Lower lobe of right lung (tissue), 2 donors: ENCODE data around the gene ANO4. TPM values are rescaled to one million over a fixed set of nuclear protein-coding genes. Genes with fewer than 3 reads are reported as not detected.

ENCODE experiments used
- ATAC-seq, 2 donors: fragments of 200-7000 bp; cut with Tn5 transposase; one replicate each; pipeline ENCODE4 v1.9.1; 2020 to 2022; ENCODE audit warnings: mild to moderate bottlenecking in 2 of 2, moderate library complexity in 2 of 2
- DNase-seq: peaks from one replicate; pipeline ENCODE4 v3.0.0-alpha.2; 2020
- H3K27ac ChIP-seq: fragments of 200-600 bp; one replicate; pipeline ENCODE4 v1.8.0; 2022
- H3K27me3 ChIP-seq: fragments of 200-600 bp; one replicate; pipeline ENCODE4 v1.8.0; 2022; ENCODE audit warnings: low read depth
- H3K36me3 ChIP-seq: fragments of 200-600 bp; one replicate; pipeline ENCODE4 v1.8.0; 2022; ENCODE audit warnings: mild to moderate bottlenecking
- H3K4me1 ChIP-seq: fragments of 200-600 bp; one replicate; pipeline ENCODE4 v1.8.0; 2022
- H3K4me3 ChIP-seq: fragments of 200-600 bp; one replicate; pipeline ENCODE4 v1.8.0; 2022; ENCODE audit warnings: mild to moderate bottlenecking
- H3K9me3 ChIP-seq: fragments of 200-600 bp; one replicate; pipeline ENCODE4 v1.8.0; 2022
- intact Hi-C: fragments of 100-400 bp; cut with DNase I; formaldehyde crosslinking; loops from one replicate; pipeline ENCODE4 v1.11.0; 2022
- total RNA-seq: library from RNA; stranded (reverse); fragmentation: NEBNext Ultra II Directional; extraction: Animal tissue kit (Norgen Biotek cat#: 25700); gene quantifications from one replicate; pipeline ENCODE4 v1.2.1, GENCODE V29; 2021
- TF ChIP-seq, protein P1 (sequence below): fragments of 200-600 bp; IDR thresholded peaks from one replicate; pipeline ENCODE4 v1.8.0; 2022; ENCODE audit warnings: antibody characterized with exemption, mild to moderate bottlenecking
- donor health status: DM: no; HTN: yes; CAD: no; lungs with severe emphysema.

ANO4 gene
- total RNA-seq, 1 donor from 2014 or later = 0.74 TPM

DNA sequence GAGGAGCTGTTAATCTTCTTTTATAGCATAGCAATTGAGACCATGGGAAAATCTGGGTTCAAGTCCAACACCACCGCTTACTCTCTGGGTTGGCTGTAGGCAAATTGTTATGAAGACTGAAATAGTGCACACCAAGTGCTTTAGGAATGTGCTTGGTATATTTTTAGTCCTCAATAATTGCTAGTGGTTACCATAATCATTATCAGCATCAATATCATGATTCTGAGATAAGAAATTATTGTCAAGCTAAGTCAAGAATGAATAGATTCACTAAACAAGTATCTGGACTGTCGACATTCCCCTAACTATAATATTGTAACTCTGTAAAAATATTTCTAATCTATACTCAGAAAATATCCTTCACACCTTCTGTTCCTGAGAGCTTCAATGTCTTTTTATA lies 48.5 kb downstream of the ANO4 start:
- H3K36me3 ChIP-seq = no peaks in the 10 kb centered on the region
- H3K27ac ChIP-seq = no peak overlapping the region
- no peak overlapping the region for H3K4me3 ChIP-seq
- no peak for DNase-seq
- TF ChIP-seq, protein P1, sequence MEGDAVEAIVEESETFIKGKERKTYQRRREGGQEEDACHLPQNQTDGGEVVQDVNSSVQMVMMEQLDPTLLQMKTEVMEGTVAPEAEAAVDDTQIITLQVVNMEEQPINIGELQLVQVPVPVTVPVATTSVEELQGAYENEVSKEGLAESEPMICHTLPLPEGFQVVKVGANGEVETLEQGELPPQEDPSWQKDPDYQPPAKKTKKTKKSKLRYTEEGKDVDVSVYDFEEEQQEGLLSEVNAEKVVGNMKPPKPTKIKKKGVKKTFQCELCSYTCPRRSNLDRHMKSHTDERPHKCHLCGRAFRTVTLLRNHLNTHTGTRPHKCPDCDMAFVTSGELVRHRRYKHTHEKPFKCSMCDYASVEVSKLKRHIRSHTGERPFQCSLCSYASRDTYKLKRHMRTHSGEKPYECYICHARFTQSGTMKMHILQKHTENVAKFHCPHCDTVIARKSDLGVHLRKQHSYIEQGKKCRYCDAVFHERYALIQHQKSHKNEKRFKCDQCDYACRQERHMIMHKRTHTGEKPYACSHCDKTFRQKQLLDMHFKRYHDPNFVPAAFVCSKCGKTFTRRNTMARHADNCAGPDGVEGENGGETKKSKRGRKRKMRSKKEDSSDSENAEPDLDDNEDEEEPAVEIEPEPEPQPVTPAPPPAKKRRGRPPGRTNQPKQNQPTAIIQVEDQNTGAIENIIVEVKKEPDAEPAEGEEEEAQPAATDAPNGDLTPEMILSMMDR = no peak
- H3K4me1 ChIP-seq = no peaks in the 10 kb centered on the region
- intact Hi-C loops = no loop called here
- no peak for ATAC-seq
- no peaks in the 10 kb centered on the region for H3K9me3 ChIP-seq
- no peaks in the 10 kb centered on the region for H3K27me3 ChIP-seq

DNA sequence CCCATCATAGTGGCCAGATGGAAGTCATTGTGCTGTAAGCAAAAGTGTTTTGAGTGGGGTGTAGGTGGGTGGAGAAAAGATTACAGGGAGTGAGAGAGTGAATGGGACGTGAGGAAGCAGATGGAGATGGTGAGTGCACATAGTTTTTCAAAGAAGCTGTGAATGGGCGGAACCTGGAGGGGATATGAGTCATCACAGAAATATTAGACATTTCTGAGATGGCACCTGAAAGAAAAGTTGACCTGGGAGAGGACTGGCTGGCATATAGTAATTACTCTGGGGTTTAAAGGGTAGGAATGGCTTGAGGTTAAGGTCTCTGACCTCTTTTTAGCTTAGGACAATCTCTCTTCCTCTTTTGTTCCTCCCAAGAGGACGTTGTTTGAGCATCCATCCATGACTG lies 50.5 kb downstream of the ANO4 start:
- intact Hi-C loops = no loop called here
- H3K4me1 ChIP-seq = no peaks in the 10 kb centered on the region
- no peak overlapping the region for H3K27ac ChIP-seq
- ATAC-seq = no peak
- H3K4me3 ChIP-seq = no peak overlapping the region
- no peaks in the 10 kb centered on the region for H3K27me3 ChIP-seq
- TF ChIP-seq, protein P1 = no peak
- no peaks in the 10 kb centered on the region for H3K9me3 ChIP-seq
- DNase-seq = no peak
- no peaks in the 10 kb centered on the region for H3K36me3 ChIP-seq

DNA sequence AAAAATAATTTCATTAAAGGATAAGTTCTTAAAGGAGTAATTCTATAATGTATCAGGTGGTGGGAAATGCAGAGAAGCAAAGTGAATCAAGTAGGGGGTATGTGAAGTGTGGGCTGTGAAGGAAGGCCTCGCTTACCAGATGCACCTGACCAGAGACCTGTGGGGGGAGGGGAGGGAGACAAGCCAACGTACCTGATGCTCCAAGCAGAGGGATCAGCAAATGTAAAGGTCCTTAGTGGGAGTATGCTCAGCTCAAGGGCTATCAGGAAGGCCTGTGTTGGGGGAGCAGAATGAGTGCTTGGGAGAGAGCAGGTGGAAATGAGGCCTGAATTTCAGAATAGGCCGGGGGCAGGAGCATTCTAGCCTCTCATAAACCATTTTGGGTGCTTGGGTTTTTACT lies 57.1 kb downstream of the ANO4 start:
- Histone ChIP-seq H3K4me3 (no peak overlapping the region), H3K9me3 (no peaks in the 10 kb centered on the region), H3K4me1 (no peaks in the 10 kb centered on the region), H3K27me3 (no peaks in the 10 kb centered on the region), H3K36me3 (no peaks in the 10 kb centered on the region), H3K27ac (no peak overlapping the region)
- intact Hi-C loops = no loop called here
- ATAC-seq (no peak), DNase-seq (no peak)
- TF ChIP-seq, protein P1 = no peak

DNA sequence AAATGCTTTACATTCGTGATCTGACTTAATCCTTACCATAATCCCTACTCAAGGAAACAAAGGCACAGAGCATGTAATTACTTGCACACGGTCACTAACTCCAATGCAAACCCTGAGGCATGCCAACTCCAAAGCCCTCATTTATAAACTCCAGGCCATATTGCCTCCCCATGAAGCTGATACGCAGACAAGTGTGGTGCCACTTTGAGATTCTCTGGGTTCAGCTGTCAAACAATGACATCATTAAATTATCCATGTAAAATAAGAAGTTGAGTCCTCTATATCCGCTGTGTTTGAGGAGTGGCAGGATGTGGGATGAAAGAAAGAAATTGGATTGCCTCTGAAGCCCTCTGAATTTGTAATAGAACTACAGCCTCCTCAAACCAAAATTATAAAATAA lies 62.8 kb downstream of the ANO4 start:
- Histone ChIP-seq H3K27ac (no peak overlapping the region), H3K9me3 (no peaks in the 10 kb centered on the region), H3K4me3 (no peak overlapping the region), H3K36me3 (no peaks in the 10 kb centered on the region), H3K4me1 (no peaks in the 10 kb centered on the region), H3K27me3 (no peaks in the 10 kb centered on the region)
- intact Hi-C loops = no loop called here
- DNase-seq = no peak
- TF ChIP-seq, protein P1 = no peak
- no peak for ATAC-seq

DNA sequence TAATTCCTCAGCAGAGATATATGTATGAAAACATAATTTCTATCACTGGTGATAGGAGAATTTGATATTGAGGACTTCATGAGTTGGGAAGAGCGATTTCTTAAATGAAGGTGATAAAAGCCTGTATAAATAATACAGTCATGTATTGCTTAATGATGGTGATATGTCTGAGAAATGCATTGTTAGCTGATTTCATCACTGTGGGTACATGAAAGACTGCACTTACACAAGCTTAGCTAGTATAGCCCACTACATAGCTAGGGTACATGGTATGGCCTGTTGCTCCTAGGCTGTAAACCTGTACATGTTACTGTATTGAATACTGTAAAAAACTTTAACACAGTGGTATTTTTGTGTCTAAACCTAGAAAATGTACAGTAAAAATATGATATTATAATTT lies 63.4 kb downstream of the ANO4 start:
- no peak for ATAC-seq

More for the DNA sequence above, 63.4 kb downstream of the ANO4 start:
- no peaks in the 10 kb centered on the region for H3K4me1 ChIP-seq
- H3K27me3 ChIP-seq = no peaks in the 10 kb centered on the region
- intact Hi-C loops = no loop called here
- DNase-seq = no peak
- H3K36me3 ChIP-seq = no peaks in the 10 kb centered on the region
- TF ChIP-seq, protein P1 = no peak
- H3K27ac ChIP-seq = no peak overlapping the region
- H3K4me3 ChIP-seq = no peak overlapping the region
- H3K9me3 ChIP-seq = no peaks in the 10 kb centered on the region
